ENCODE results near the gene OLA1. TPM values are rescaled to one million over a fixed set of nuclear protein-coding genes. Genes with fewer than 3 reads are reported as not detected.

OLA1 gene
- polyA plus RNA-seq, 1 of the 3 experiments (the other 2 are of a cell fraction), result 46.9 TPM

DNA sequence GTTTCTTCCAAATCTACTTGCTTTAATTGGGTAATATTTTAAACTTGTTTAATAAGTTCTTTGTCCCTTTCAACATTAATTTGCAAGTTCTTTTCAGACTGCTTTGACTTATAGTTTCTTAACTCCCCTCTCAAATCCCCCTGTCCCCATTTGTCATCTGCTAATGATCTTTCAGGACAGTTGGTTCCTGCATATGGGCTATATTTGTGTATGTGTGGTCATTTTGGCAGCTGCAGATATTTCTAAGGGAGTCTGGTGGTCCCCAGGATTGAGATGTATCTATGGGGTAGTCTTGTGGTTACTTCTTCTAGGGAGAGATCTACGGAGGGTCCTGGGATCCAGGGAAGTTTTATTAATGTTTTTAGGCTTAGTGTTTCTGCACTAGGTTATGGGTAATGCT lies 162.6 kb downstream of the OLA1 start:
- CTCF ChIA-PET, result interaction anchor here (1.0 kb wide), 2 partner anchors 34 to 128 kb away, joined by 3 read pairs; no protein-coding TSS in a partner anchor

More for the DNA sequence above, 162.6 kb downstream of the OLA1 start:
- no peak overlapping the region for H2AFZ ChIP-seq (ENCODE audit: low read depth)
- H3K4me3 ChIP-seq (ENCODE audit: low read depth in 2 of 2, low read length in 1 of 2), result no peak overlapping the region
- no peak for TF ChIP-seq POLR2AphosphoS5 (IDR thresholded peaks at IDR 0.05; ENCODE audit: low read depth, low read length)
- TF ChIP-seq GATA2 (CRISPR knock-in tag; IDR thresholded peaks at IDR 0.05), result no peak
- TF ChIP-seq YY1 (IDR thresholded peaks at IDR 0.05; ENCODE audit: low read depth), result no peak
- TF ChIP-seq RCOR1 (IDR thresholded peaks at IDR 0.05; ENCODE audit: low read length), result no peak
- TF ChIP-seq RXRA (IDR thresholded peaks at IDR 0.05; ENCODE audit: borderline replicate concordance, low read depth), result no peak
- TF ChIP-seq RAD21 (IDR thresholded peaks at IDR 0.05; ENCODE audit: low read length), result no peak
- no peak for TF ChIP-seq JUND (IDR thresholded peaks at IDR 0.05)
- no peak for TF ChIP-seq SIN3A (IDR thresholded peaks at IDR 0.05; ENCODE audit: borderline replicate concordance, low read depth, low read length)
- TF ChIP-seq FOXJ3 (CRISPR knock-in tag; IDR thresholded peaks at IDR 0.05), result no peak
- no peak for TF ChIP-seq CTCF (IDR thresholded peaks at IDR 0.05)
- no peak for TF ChIP-seq MXI1 (IDR thresholded peaks at IDR 0.05; ENCODE audit: low read depth, low read length)
- TF ChIP-seq RFX5 (IDR thresholded peaks at IDR 0.05; ENCODE audit: low read length), result no peak
- TF ChIP-seq EZH2phosphoT487 (IDR thresholded peaks at IDR 0.05; ENCODE audit: borderline replicate concordance, low read depth), result no peak
- no peak for TF ChIP-seq NFIC (IDR thresholded peaks at IDR 0.05; ENCODE audit: borderline replicate concordance)
- no peak for TF ChIP-seq PBX3 (IDR thresholded peaks at IDR 0.05)
- no peak for TF ChIP-seq FOSL2 (IDR thresholded peaks at IDR 0.05; ENCODE audit: borderline replicate concordance, low read depth)
- TF ChIP-seq MEF2A (IDR thresholded peaks at IDR 0.05; ENCODE audit: borderline replicate concordance, low read depth), result no peak
- TF ChIP-seq EP300 (IDR thresholded peaks at IDR 0.05; ENCODE audit: borderline replicate concordance in 1 of 2, low read depth in 1 of 2, low read length in 1 of 2), result no peak
- TF ChIP-seq CHD2 (IDR thresholded peaks at IDR 0.05; ENCODE audit: low read length, partially characterized antibody), result no peak
- TF ChIP-seq NRF1 (IDR thresholded peaks at IDR 0.05; ENCODE audit: low read depth, low read length), result no peak
- POLR2A ChIA-PET, result no interaction called here
- WGBS (ENCODE audit: low lambda C conversion rate), result 93% methylated on average over 1 of the region's 1 CpG
- H3K27ac ChIP-seq (ENCODE audit: low read depth in 2 of 2, low read length in 1 of 2), result no peak overlapping the region
- H3F3A ChIP-seq (replicated peaks; ENCODE audit: insufficient read depth), result no peaks in the 10 kb centered on the region
- no peaks in the 10 kb centered on the region for H3K9me3 ChIP-seq
- H4K20me1 ChIP-seq (ENCODE audit: insufficient read depth), result no peaks in the 10 kb centered on the region
- H3K79me2 ChIP-seq (ENCODE audit: insufficient read depth), result no peaks in the 10 kb centered on the region
- H3K36me3 ChIP-seq (replicated peaks in 1 of 2; ENCODE audit: control insufficient read depth in 1 of 2, insufficient read depth in 2 of 2, low read length in 1 of 2), result peaks cover 3 to 5% of the 10 kb centered on the region in 2 experiments
- DNase-seq, result no peak
- no peak overlapping the region for H3K4me2 ChIP-seq
- H3K9me2 ChIP-seq, result no peaks in the 10 kb centered on the region
- no peaks in the 10 kb centered on the region for H3K4me1 ChIP-seq (ENCODE audit: control insufficient read depth in 1 of 2, insufficient read depth in 2 of 2, low read depth in 1 of 2, low read length in 1 of 2)
- no peak overlapping the region for H3K9ac ChIP-seq
- H3K27me3 ChIP-seq (ENCODE audit: insufficient read depth), result no peaks in the 10 kb centered on the region
